ENCODE measurements around the gene LFNG.

The LFNG gene

GRCh38 chr7:2519119-2519930, at the start of gene LFNG:
LFNG (plus strand) TSS chr7:2519774; CDS start chr7:2519862, 88 bp downstream.
- peak; percentile 86 for DNase-seq

- DNase-seq, result no peak
These were observed 49.2 kb upstream of the LFNG start for GRCh38 chr7:2470204-2471021.

GRCh38 chr7:2471022-2471329, 48.6 kb upstream of the LFNG start:
- no peak for DNase-seq

GRCh38 chr7:2471396-2471795, 48.2 kb upstream of the LFNG start:
- no peak for DNase-seq

- no peak for DNase-seq
These were observed 46.8 kb upstream of the LFNG start for GRCh38 chr7:2472739-2473138.

GRCh38 chr7:2473496-2474180, 45.9 kb upstream of the LFNG start:
- DNase-seq, result no peak

- DNase-seq, result no peak
These were observed 45.4 kb upstream of the LFNG start for GRCh38 chr7:2474224-2474623.

- no peak for DNase-seq
These were observed 44.5 kb upstream of the LFNG start for GRCh38 chr7:2474813-2475677.

- no peak for DNase-seq
These were observed 43.9 kb upstream of the LFNG start for GRCh38 chr7:2475678-2476015.

GRCh38 chr7:2476298-2476697, 43.3 kb upstream of the LFNG start, which contains the start of gene GRIFIN:
GRIFIN (minus strand) TSS chr7:2476398; CDS start chr7:2476383, 15 bp downstream.
- no peak for DNase-seq

GRCh38 chr7:2476776-2477446, 42.7 kb upstream of the LFNG start:
- no peak for DNase-seq

- peak; percentile 55 for DNase-seq
These were observed 41.9 kb upstream of the LFNG start for GRCh38 chr7:2477447-2478398.

- DNase-seq, result no peak
These were observed 41.2 kb upstream of the LFNG start for GRCh38 chr7:2478399-2478785.

GRCh38 chr7:2478800-2479199, 40.8 kb upstream of the LFNG start:
- DNase-seq, result no peak

GRCh38 chr7:2479276-2480069, 40.1 kb upstream of the LFNG start:
- no peak for DNase-seq

GRCh38 chr7:2480070-2480408, 39.5 kb upstream of the LFNG start:
- no peak for DNase-seq

- no peak for DNase-seq
These were observed 38.4 kb upstream of the LFNG start for GRCh38 chr7:2481195-2481594.

GRCh38 chr7:2482725-2483451, 36.7 kb upstream of the LFNG start:
- no peak for DNase-seq

GRCh38 chr7:2483494-2483893, 36.1 kb upstream of the LFNG start:
- no peak for DNase-seq

- DNase-seq, result no peak
These were observed 34.7 kb upstream of the LFNG start for GRCh38 chr7:2484868-2485267.
